Panc1 (cell line): ENCODE data around the gene GPR157. TPM values are rescaled to one million over a fixed set of nuclear protein-coding genes. Genes with fewer than 3 reads are reported as not detected.

Experiments used
- ATAC-seq: fragments of 200-7000 bp; cut with Tn5 transposase; 2 replicates; pipeline ENCODE4 v1.9.1; 2020; ENCODE audit warnings: mild to moderate bottlenecking, moderate library complexity
- BruUV-seq: library from RNA; stranded (reverse); fragments of 400-500 nt; replicated peaks from 2 replicates; lab custom pipeline; 2021; lab: Mats Ljungman, UMichigan
- CTCF ChIA-PET: fragments of 300-600 bp; sonication (Branson Sonifier 250); formaldehyde crosslinking; loops from one replicate; lab custom pipeline; 2022; ENCODE audit warnings: antibody characterized with exemption; lab: Charles Lee
- POLR2A ChIA-PET: fragments of 300-600 bp; sonication (Branson Sonifier 250); formaldehyde crosslinking; loops from one replicate; lab custom pipeline; 2022; ENCODE audit warnings: antibody characterized with exemption; lab: Charles Lee
- DNase-seq: peaks from one replicate; pipeline ENCODE4 v3.0.0-alpha.2; 2010; ENCODE audit warnings: low read depth, low spot score
- H3K27ac ChIP-seq: 2 replicates; pipeline ENCODE4 v1.5.1; 2011; ENCODE audit warnings: mild to moderate bottlenecking, low read length, inconsistent platforms
- H3K27me3 ChIP-seq: fragments of 200-500 bp; sonication (Bioruptor generic); 2 replicates; pipeline ENCODE4 v1.6.0; 2014; ENCODE audit warnings: low read length, inconsistent platforms; ENCODE audit not compliant: control insufficient read depth, insufficient read depth
- H3K36me3 ChIP-seq: fragments of 200-500 bp; sonication (Bioruptor generic); 2 replicates; pipeline ENCODE4 v1.5.1; 2014; ENCODE audit warnings: inconsistent platforms, mild to moderate bottlenecking, low read length, moderate library complexity; ENCODE audit not compliant: control insufficient read depth, insufficient read depth
- H3K4me1 ChIP-seq: 2 replicates; pipeline ENCODE4 v1.5.1; 2011; ENCODE audit warnings: inconsistent platforms, mild to moderate bottlenecking, low read length, moderate library complexity; ENCODE audit not compliant: control insufficient read depth, insufficient read depth
- H3K4me3 ChIP-seq, 2 experiments: 2 replicates each; pipeline ENCODE4 v1.5.1; 2011 to 2012; ENCODE audit warnings: low read depth in 2 of 2, low read length in 2 of 2, mild to moderate bottlenecking in 2 of 2, inconsistent platforms in 1 of 2, moderate library complexity in 1 of 2
- H3K9me3 ChIP-seq: fragments of 200-500 bp; sonication (Bioruptor generic); 2 replicates; pipeline ENCODE4 v1.5.1; 2014; ENCODE audit warnings: low read depth, mild to moderate bottlenecking, inconsistent platforms, low read length, moderate library complexity; ENCODE audit not compliant: control insufficient read depth, insufficient read depth
- POLR2AphosphoS5 ChIP-seq: IDR thresholded peaks from 2 replicates; pipeline ENCODE4 v1.6.1; 2012; ENCODE audit warnings: mild to moderate bottlenecking, low read depth, low read length, moderate library complexity
- SIN3A ChIP-seq: IDR thresholded peaks from 2 replicates; pipeline ENCODE4 v1.6.1; 2012; ENCODE audit warnings: low read depth, mild to moderate bottlenecking, low read length, moderate library complexity, borderline replicate concordance; ENCODE audit not compliant: insufficient read depth
- TCF7L2 ChIP-seq: IDR thresholded peaks from 2 replicates; pipeline ENCODE4 v1.6.1; 2011; ENCODE audit warnings: mild to moderate bottlenecking, low read depth, low read length, inconsistent platforms
- in situ Hi-C: cut with HindIII; loops from 2 replicates; pipeline ENCODE4 v1.10.0; 2016; ENCODE audit warnings: low sequenced_read_pairs, low pct_unique_long_range_greater_than_20kb
- intact Hi-C: fragments of 100-400 bp; cut with micrococcal nuclease; formaldehyde crosslinking; loops from one replicate; pipeline ENCODE4 v1.10.0; 2022; ENCODE audit not compliant: unreplicated experiment
- total RNA-seq: library from RNA; stranded (reverse); gene quantifications from one replicate; pipeline ENCODE4 v1.2.1, GENCODE V29; 2021; ENCODE audit not compliant: unreplicated experiment
- TF ChIP-seq, protein P1 (sequence below), 2 experiments: IDR thresholded peaks; 2 replicates each; pipeline ENCODE4 v1.6.1; 2011 to 2012; ENCODE audit warnings: low read depth in 2 of 2, control low read depth in 1 of 2, low read length in 1 of 2, mild to moderate bottlenecking in 1 of 2, moderate library complexity in 1 of 2; ENCODE audit not compliant: insufficient read depth in 1 of 2
- TF ChIP-seq, protein P2 (sequence below): fragments of 450-650 bp; IDR thresholded peaks from 2 replicates; pipeline ENCODE4 v1.5.1; 2017; ENCODE audit warnings: mild to moderate bottlenecking

Gene GPR157
- total RNA-seq, 1 experiment from 2014 or later = 19.8 TPM

GRCh38 chr1:9078015-9078751 lies 50.7 kb downstream of the GPR157 start:
- in situ Hi-C loops = no loop called here
- Histone ChIP-seq H3K27ac (no peak overlapping the region), H3K4me1 (no peaks in the 10 kb centered on the region; the same call in 1 of the 2 replicates), H3K36me3 (no peaks in the 10 kb centered on the region), H3K27me3 (no peaks in the 10 kb centered on the region), H3K4me3 (no peak overlapping the region), H3K9me3 (no peaks in the 10 kb centered on the region)
- no peak for DNase-seq
- TF ChIP-seq POLR2AphosphoS5 (no peak), SIN3A (no peak), TCF7L2 (no peak)
- TF ChIP-seq, protein P1, sequence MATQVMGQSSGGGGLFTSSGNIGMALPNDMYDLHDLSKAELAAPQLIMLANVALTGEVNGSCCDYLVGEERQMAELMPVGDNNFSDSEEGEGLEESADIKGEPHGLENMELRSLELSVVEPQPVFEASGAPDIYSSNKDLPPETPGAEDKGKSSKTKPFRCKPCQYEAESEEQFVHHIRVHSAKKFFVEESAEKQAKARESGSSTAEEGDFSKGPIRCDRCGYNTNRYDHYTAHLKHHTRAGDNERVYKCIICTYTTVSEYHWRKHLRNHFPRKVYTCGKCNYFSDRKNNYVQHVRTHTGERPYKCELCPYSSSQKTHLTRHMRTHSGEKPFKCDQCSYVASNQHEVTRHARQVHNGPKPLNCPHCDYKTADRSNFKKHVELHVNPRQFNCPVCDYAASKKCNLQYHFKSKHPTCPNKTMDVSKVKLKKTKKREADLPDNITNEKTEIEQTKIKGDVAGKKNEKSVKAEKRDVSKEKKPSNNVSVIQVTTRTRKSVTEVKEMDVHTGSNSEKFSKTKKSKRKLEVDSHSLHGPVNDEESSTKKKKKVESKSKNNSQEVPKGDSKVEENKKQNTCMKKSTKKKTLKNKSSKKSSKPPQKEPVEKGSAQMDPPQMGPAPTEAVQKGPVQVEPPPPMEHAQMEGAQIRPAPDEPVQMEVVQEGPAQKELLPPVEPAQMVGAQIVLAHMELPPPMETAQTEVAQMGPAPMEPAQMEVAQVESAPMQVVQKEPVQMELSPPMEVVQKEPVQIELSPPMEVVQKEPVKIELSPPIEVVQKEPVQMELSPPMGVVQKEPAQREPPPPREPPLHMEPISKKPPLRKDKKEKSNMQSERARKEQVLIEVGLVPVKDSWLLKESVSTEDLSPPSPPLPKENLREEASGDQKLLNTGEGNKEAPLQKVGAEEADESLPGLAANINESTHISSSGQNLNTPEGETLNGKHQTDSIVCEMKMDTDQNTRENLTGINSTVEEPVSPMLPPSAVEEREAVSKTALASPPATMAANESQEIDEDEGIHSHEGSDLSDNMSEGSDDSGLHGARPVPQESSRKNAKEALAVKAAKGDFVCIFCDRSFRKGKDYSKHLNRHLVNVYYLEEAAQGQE (IDR thresholded peaks at IDR 0.05; ENCODE audit: insufficient read depth in 1 of 2, low read depth in 2 of 2, low read length in 1 of 2) = no peak
- TF ChIP-seq, protein P2, sequence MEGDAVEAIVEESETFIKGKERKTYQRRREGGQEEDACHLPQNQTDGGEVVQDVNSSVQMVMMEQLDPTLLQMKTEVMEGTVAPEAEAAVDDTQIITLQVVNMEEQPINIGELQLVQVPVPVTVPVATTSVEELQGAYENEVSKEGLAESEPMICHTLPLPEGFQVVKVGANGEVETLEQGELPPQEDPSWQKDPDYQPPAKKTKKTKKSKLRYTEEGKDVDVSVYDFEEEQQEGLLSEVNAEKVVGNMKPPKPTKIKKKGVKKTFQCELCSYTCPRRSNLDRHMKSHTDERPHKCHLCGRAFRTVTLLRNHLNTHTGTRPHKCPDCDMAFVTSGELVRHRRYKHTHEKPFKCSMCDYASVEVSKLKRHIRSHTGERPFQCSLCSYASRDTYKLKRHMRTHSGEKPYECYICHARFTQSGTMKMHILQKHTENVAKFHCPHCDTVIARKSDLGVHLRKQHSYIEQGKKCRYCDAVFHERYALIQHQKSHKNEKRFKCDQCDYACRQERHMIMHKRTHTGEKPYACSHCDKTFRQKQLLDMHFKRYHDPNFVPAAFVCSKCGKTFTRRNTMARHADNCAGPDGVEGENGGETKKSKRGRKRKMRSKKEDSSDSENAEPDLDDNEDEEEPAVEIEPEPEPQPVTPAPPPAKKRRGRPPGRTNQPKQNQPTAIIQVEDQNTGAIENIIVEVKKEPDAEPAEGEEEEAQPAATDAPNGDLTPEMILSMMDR = no peak
- BruUV-seq = no TSS peak
- ChIA-PET POLR2A (no interaction called here), CTCF (no interaction called here)
- intact Hi-C loops = no loop called here
- no peak for ATAC-seq

DNA sequence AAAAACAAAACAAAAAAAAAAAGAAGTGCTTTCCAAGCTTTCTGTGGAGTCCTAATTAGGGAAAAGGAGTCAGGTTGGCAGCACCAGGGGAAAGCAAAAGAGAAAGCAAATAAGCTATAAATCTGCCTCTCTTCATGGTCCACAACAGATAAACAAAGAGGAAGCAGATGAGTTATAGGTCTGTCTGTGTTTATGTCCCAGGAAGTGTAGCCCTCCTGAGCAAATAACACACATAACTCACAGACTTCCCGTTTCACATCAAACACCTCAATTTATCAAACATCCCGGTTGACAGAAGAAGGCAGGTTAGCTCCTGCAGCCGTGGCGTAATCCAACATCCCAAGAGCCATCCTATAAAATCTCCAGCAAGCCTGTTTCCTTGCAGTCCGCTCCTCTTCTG lies 53.9 kb downstream of the GPR157 start:
- no peak for DNase-seq
- ChIA-PET CTCF (interaction anchor here (1.1 kb wide), 1 partner anchor 15 kb away, joined by 8 read pairs; no protein-coding TSS in a partner anchor), POLR2A (interaction anchor here (0.6 kb wide), 2 partner anchors 130 to 307 kb away, joined by 3 to 4 read pairs; no protein-coding TSS in a partner anchor)
- Histone ChIP-seq H3K27me3 (no peaks in the 10 kb centered on the region), H3K4me1 (no peaks in the 10 kb centered on the region), H3K36me3 (no peaks in the 10 kb centered on the region), H3K4me3 (no peak overlapping the region), H3K27ac (no peak overlapping the region), H3K9me3 (no peaks in the 10 kb centered on the region)
- in situ Hi-C loops = no loop called here
- intact Hi-C loops = no loop called here
- no peak for ATAC-seq
- TF ChIP-seq POLR2AphosphoS5 (no peak), SIN3A (no peak), TCF7L2 (no peak)
- TF ChIP-seq, protein P1 (IDR thresholded peaks at IDR 0.05; ENCODE audit: insufficient read depth in 1 of 2, low read depth in 2 of 2, low read length in 1 of 2) = no peak
- TF ChIP-seq, protein P2 = no peak
- no TSS peak for BruUV-seq
